ENCODE measurements around the gene CHRNA3. TPM values are rescaled to one million over a fixed set of nuclear protein-coding genes. Genes with fewer than 3 reads are reported as not detected.

CHRNA3 gene
- total RNA-seq, 2 donors from 2014 or later, result 1.7 TPM; not detected in 1

GRCh38 chr15:78552597-78552996 lies 68.2 kb downstream of the CHRNA3 start:
- Histone ChIP-seq H3K36me3 (peaks cover 41% of the 10 kb centered on the region), H3K9me3 (no peaks in the 10 kb centered on the region), H3K4me1 (no peaks in the 10 kb centered on the region), H3K4me3 (no peak overlapping the region), H3K27me3 (no peaks in the 10 kb centered on the region), H3K27ac (no peak overlapping the region)
- TF ChIP-seq CTCF (IDR thresholded peaks at IDR 0.05), result no peak
- no peak for DNase-seq (ENCODE audit: low spot score)

- no peak for DNase-seq (ENCODE audit: low spot score)
- Histone ChIP-seq H3K27me3 (no peaks in the 10 kb centered on the region), H3K27ac (no peak overlapping the region), H3K4me3 (no peak overlapping the region), H3K36me3 (peaks cover 48% of the 10 kb centered on the region), H3K4me1 (no peaks in the 10 kb centered on the region), H3K9me3 (no peaks in the 10 kb centered on the region)
- no peak for TF ChIP-seq CTCF (IDR thresholded peaks at IDR 0.05)
These were observed 68.9 kb downstream of the CHRNA3 start for GRCh38 chr15:78551902-78552301.

GRCh38 chr15:78550815-78551214 lies 70.0 kb downstream of the CHRNA3 start:
- no peak for DNase-seq (ENCODE audit: low spot score)
- Histone ChIP-seq H3K4me1 (no peaks in the 10 kb centered on the region), H3K27ac (no peak overlapping the region), H3K9me3 (no peaks in the 10 kb centered on the region), H3K36me3 (peaks cover 58% of the 10 kb centered on the region), H3K27me3 (no peaks in the 10 kb centered on the region), H3K4me3 (no peak overlapping the region)
- TF ChIP-seq CTCF (IDR thresholded peaks at IDR 0.05), result no peak

- no peak for TF ChIP-seq CTCF (IDR thresholded peaks at IDR 0.05)
- DNase-seq (ENCODE audit: low spot score), result no peak
These were observed 70.6 kb downstream of the CHRNA3 start for GRCh38 chr15:78550194-78550593.

More at GRCh38 chr15:78550194-78550593, 70.6 kb downstream of the CHRNA3 start:
- no peaks in the 10 kb centered on the region for H3K27me3 ChIP-seq
- no peaks in the 10 kb centered on the region for H3K9me3 ChIP-seq
- no peak overlapping the region for H3K27ac ChIP-seq
- H3K4me3 ChIP-seq, result no peak overlapping the region
- H3K4me1 ChIP-seq, result no peaks in the 10 kb centered on the region
- peaks cover 65% of the 10 kb centered on the region for H3K36me3 ChIP-seq

Other genes with a start within 250 kb of the CHRNA3 start
- 10 to 100 TPM; 14.5 to 16.3 TPM for gene IREB2, start 182.8 kb downstream of the CHRNA3 start, total RNA-seq
- 10 to 100 TPM in 1 of 2 donors, 1 to 10 TPM in 1; 6.1 to 12.5 TPM for gene HYKK, start 113.4 kb downstream of the CHRNA3 start, total RNA-seq
- 10 to 100 TPM; 85.8 to 87.1 TPM for gene PSMA4, start 80.6 kb downstream of the CHRNA3 start, total RNA-seq
- under 1 TPM; 0.22 to 0.59 TPM for gene CHRNA5, start 55.5 kb downstream of the CHRNA3 start, total RNA-seq
- not detected for gene CHRNB4, start 20.2 kb upstream of the CHRNA3 start, total RNA-seq
- 10 to 100 TPM; 20.8 to 39.2 TPM for gene ADAMTS7, start 190.5 kb upstream of the CHRNA3 start, total RNA-seq